ENCODE measurements around the gene MACROD2. TPM values are rescaled to one million over a fixed set of nuclear protein-coding genes. Genes with fewer than 3 reads are reported as not detected.

MACROD2 gene
- total RNA-seq, 5 donors from 2014 or later (not counting 1 experiment from before 2014, with no cell fraction given): 0.23 to 1.3 (median 0.51) TPM; not detected in 2

DNA sequence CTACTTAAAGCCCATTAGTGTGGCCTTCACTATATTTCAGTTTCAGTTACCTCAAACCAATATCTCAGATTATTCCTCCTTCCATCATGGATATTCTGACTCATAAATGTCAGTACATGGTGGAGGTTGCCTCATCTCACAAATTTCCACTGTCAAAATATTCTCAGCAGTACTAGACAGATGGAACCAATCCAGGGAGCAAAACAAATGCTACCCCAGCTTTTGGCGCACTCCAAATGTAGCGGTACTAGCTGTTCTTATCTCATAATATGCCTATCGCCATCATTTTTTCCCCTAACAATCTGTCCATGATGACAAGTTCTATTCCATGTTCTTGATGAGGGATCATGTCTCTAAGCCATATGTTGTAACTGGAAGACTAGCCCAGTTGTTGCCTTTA, 1551.8 kb downstream of the MACROD2 start:
- Histone ChIP-seq H3K27ac (ENCODE audit: low read length) (no peak overlapping the region), H3K4me3 (ENCODE audit: control insufficient read depth in 1 of 2, extremely low read depth in 1 of 2, low read length in 1 of 2) (no peak overlapping the region), H3K36me3 (ENCODE audit: control insufficient read depth in 2 of 2, extremely low read depth in 1 of 2, insufficient read depth in 1 of 2, low read length in 1 of 2) (no peaks in the 10 kb centered on the region), H3K9me3 (no peaks in the 10 kb centered on the region), H3K4me1 (ENCODE audit: control insufficient read depth in 1 of 2, extremely low read depth in 1 of 2, insufficient read depth in 2 of 2, low read length in 2 of 2) (no peaks in the 10 kb centered on the region), H3K27me3 (replicated peaks in 1 of 2; ENCODE audit: control insufficient read depth in 2 of 2, extremely low read depth in 1 of 2, insufficient read depth in 2 of 2, low read length in 1 of 2) (no peaks in the 10 kb centered on the region)
- POLR2A ChIA-PET: no interaction called here
- no peak overlapping the region for H3K4me3 Mint-ChIP-seq
- CTCF ChIA-PET: no interaction called here
- peaks cover 14 to 33% (median 18%) of the 10 kb centered on the region in 3 donors for H3K9me3 Mint-ChIP-seq
- WGBS (ENCODE audit: insufficient coverage): no CpG with 5 or more reads among the region's 3 CpGs
- H3K4me1 Mint-ChIP-seq: no peaks in the 10 kb centered on the region
- no peak overlapping the region for H3K27ac Mint-ChIP-seq
- H3K36me3 Mint-ChIP-seq: no peaks in the 10 kb centered on the region
- DNase-seq: no peak
- H3K27me3 Mint-ChIP-seq: no peaks in the 10 kb centered on the region
- ATAC-seq (replicated peaks in 1 of 4): no peak

DNA sequence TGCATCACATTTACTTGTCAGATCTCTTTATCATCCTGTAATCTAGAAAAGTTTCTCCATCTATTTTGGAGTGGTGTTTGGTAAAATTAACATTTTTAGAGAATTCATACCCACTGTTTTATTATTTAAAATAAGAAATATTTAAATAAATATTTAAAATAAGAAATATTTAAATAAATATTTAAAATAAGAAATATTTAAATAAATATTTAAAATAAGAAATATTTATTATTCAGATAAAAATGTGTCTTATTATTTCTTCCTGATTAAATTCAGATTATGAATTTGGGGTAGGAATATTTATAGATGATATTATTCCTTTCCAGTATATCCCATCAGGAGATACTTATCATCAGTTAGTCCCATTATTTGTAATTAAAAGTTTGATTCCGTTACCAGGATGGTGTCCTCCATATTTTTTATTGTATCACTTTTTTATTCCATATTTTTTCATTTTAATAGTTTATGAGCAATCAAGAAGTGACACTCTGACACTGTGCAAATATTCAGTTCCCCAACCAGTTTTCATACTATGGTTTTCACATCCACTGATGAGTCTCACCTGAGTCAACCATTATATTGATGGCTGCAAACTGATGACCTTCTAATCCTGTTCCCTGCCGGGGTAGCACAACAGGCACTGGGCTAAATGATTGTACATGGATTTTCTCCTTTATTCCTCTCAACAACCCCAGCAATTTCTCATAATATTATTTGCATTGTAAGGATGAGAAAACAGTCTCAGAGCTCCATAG, 1555.0 kb downstream of the MACROD2 start:
- CTCF ChIA-PET: no interaction called here
- Mint-ChIP-seq H3K27ac (no peak overlapping the region), H3K27me3 (no peaks in the 10 kb centered on the region), H3K4me1 (no peaks in the 10 kb centered on the region), H3K9me3 (peaks cover 20 to 45% (median 35%) of the 10 kb centered on the region in 3 donors), H3K4me3 (no peak overlapping the region), H3K36me3 (no peaks in the 10 kb centered on the region)
- Histone ChIP-seq H3K36me3 (ENCODE audit: control insufficient read depth in 2 of 2, extremely low read depth in 1 of 2, insufficient read depth in 1 of 2, low read length in 1 of 2) (no peaks in the 10 kb centered on the region), H3K9me3 (no peaks in the 10 kb centered on the region), H3K4me1 (ENCODE audit: control insufficient read depth in 1 of 2, extremely low read depth in 1 of 2, insufficient read depth in 2 of 2, low read length in 2 of 2) (no peaks in the 10 kb centered on the region), H3K4me3 (ENCODE audit: control insufficient read depth in 1 of 2, extremely low read depth in 1 of 2, low read length in 1 of 2) (no peak overlapping the region), H3K27me3 (replicated peaks in 1 of 2; ENCODE audit: control insufficient read depth in 2 of 2, extremely low read depth in 1 of 2, insufficient read depth in 2 of 2, low read length in 1 of 2) (no peaks in the 10 kb centered on the region), H3K27ac (ENCODE audit: low read length) (no peak overlapping the region)
- ATAC-seq (replicated peaks in 1 of 4) (no peak), DNase-seq (no peak)
- WGBS (ENCODE audit: insufficient coverage): no CpG with 5 or more reads among the region's 2 CpGs
- POLR2A ChIA-PET: no interaction called here

DNA sequence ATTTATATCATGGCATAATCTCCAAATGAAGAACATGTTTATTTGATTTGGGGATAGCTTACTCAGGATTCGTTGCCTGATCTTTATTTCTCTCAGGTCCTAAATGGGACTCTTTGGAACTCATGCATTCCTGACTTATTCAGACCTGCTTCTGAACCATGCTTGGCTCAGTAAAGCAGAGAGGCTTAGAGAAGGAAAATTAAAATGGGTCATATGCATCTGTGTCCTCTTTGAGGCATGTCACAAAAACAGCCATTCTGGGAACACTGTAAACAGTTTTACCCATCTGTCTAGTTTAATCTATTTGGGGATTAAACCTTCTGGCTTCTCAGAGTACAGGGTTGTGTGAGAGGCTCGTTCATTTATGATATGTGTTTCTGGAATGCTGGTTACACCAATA, 1560.6 kb downstream of the MACROD2 start:
- no peak overlapping the region for H3K27ac ChIP-seq (ENCODE audit: low read length)
- ChIA-PET CTCF (no interaction called here), POLR2A (interaction anchor here in 1 of 2 donors (0.7 kb wide), 1 partner anchor 42 kb away, joined by 13 read pairs; no protein-coding TSS in a partner anchor)
- no peak overlapping the region for H3K4me3 ChIP-seq (ENCODE audit: control insufficient read depth in 1 of 2, extremely low read depth in 1 of 2, low read length in 1 of 2)
- H3K9me3 ChIP-seq: no peaks in the 10 kb centered on the region
- DNase-seq: no peak
- no peak for ATAC-seq (replicated peaks in 1 of 4)
- no peaks in the 10 kb centered on the region for H3K27me3 ChIP-seq (replicated peaks in 1 of 2; ENCODE audit: control insufficient read depth in 2 of 2, extremely low read depth in 1 of 2, insufficient read depth in 2 of 2, low read length in 1 of 2)
- Mint-ChIP-seq H3K4me1 (no peaks in the 10 kb centered on the region), H3K27me3 (no peaks in the 10 kb centered on the region), H3K36me3 (no peaks in the 10 kb centered on the region), H3K27ac (no peak overlapping the region), H3K4me3 (no peak overlapping the region), H3K9me3 (peaks cover 11 to 36% (median 36%) of the 10 kb centered on the region in 3 donors)
- no peaks in the 10 kb centered on the region for H3K36me3 ChIP-seq (ENCODE audit: control insufficient read depth in 2 of 2, extremely low read depth in 1 of 2, insufficient read depth in 1 of 2, low read length in 1 of 2)
- no peaks in the 10 kb centered on the region for H3K4me1 ChIP-seq (ENCODE audit: control insufficient read depth in 1 of 2, extremely low read depth in 1 of 2, insufficient read depth in 2 of 2, low read length in 2 of 2)
- WGBS (ENCODE audit: insufficient coverage): 17% methylated on average over 1 of the region's 2 CpGs

DNA sequence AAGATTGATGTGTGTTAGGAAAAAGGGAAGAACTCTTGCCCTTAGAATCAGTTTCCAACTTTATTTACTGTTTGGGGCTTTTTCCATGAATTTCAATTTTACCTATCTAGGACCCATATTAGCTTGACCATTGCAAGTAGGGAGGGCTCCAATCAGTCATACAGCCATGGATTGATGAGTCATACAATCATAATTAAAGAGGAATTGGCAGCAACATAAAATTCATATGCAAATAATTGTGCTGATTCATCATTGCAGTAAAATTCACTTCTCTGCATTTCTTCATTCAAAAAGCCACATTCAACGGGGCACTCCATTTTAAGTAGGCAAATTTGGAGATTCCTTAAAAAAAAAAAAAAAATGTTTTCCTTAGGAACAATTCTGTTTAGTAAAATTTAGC, 1561.6 kb downstream of the MACROD2 start:
- H3K4me3 Mint-ChIP-seq: no peak overlapping the region
- no peaks in the 10 kb centered on the region for H3K36me3 Mint-ChIP-seq
- H3K4me1 Mint-ChIP-seq: no peaks in the 10 kb centered on the region
- POLR2A ChIA-PET: no interaction called here
- Histone ChIP-seq H3K4me3 (ENCODE audit: control insufficient read depth in 1 of 2, extremely low read depth in 1 of 2, low read length in 1 of 2) (no peak overlapping the region), H3K9me3 (no peaks in the 10 kb centered on the region), H3K4me1 (ENCODE audit: control insufficient read depth in 1 of 2, extremely low read depth in 1 of 2, insufficient read depth in 2 of 2, low read length in 2 of 2) (no peaks in the 10 kb centered on the region), H3K27ac (ENCODE audit: low read length) (no peak overlapping the region), H3K36me3 (ENCODE audit: control insufficient read depth in 2 of 2, extremely low read depth in 1 of 2, insufficient read depth in 1 of 2, low read length in 1 of 2) (no peaks in the 10 kb centered on the region), H3K27me3 (replicated peaks in 1 of 2; ENCODE audit: control insufficient read depth in 2 of 2, extremely low read depth in 1 of 2, insufficient read depth in 2 of 2, low read length in 1 of 2) (no peaks in the 10 kb centered on the region)
- no peaks in the 10 kb centered on the region for H3K27me3 Mint-ChIP-seq
- CTCF ChIA-PET: no interaction called here
- no peak for ATAC-seq (replicated peaks in 1 of 4)
- no CpG with 5 or more reads among the region's 1 CpG for WGBS (ENCODE audit: insufficient coverage)
- H3K27ac Mint-ChIP-seq: no peak overlapping the region
- DNase-seq: no peak
- H3K9me3 Mint-ChIP-seq: peaks cover 11 to 36% (median 35%) of the 10 kb centered on the region in 3 donors

DNA sequence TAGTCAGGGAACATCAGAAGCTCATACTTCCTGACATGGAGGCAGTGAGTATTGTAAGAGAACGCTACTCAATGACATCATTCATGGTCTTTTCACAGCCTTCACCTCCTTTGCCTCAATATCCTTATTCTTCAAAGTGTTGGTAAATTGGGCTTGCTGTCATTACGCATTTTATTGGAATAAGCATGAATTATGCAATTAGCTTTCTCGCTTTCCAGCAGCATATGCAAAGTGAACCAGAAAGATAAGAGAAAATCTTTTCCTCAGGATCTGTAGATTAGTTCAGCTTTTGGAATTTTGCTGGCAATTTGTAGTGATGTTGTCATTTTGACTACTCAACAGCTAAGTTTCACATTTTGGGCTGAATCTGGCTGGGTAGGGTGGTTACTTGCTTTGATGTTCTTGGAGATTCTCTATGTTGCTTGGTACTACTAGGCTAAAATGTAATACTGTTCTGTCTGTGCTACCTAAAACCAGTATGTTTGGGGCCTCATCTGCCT, 1565.8 kb downstream of the MACROD2 start:
- H3K4me3 ChIP-seq (ENCODE audit: control insufficient read depth in 1 of 2, extremely low read depth in 1 of 2, low read length in 1 of 2): no peak overlapping the region
- Mint-ChIP-seq H3K27ac (no peak overlapping the region), H3K27me3 (no peaks in the 10 kb centered on the region), H3K36me3 (no peaks in the 10 kb centered on the region), H3K4me3 (no peak overlapping the region), H3K4me1 (no peaks in the 10 kb centered on the region), H3K9me3 (peaks cover 5 to 16% (median 13%) of the 10 kb centered on the region in 3 donors)
- ATAC-seq (replicated peaks in 1 of 4) (no peak), DNase-seq (no peak)
- CTCF ChIA-PET: no interaction called here
- WGBS (ENCODE audit: insufficient coverage): 100% methylated on average over 1 of the region's 3 CpGs
- H3K9me3 ChIP-seq: no peaks in the 10 kb centered on the region
- no peaks in the 10 kb centered on the region for H3K4me1 ChIP-seq (ENCODE audit: control insufficient read depth in 1 of 2, extremely low read depth in 1 of 2, insufficient read depth in 2 of 2, low read length in 2 of 2)
- H3K27me3 ChIP-seq (replicated peaks in 1 of 2; ENCODE audit: control insufficient read depth in 2 of 2, extremely low read depth in 1 of 2, insufficient read depth in 2 of 2, low read length in 1 of 2): no peaks in the 10 kb centered on the region
- no peaks in the 10 kb centered on the region for H3K36me3 ChIP-seq (ENCODE audit: control insufficient read depth in 2 of 2, extremely low read depth in 1 of 2, insufficient read depth in 1 of 2, low read length in 1 of 2)
- H3K27ac ChIP-seq (ENCODE audit: low read length): no peak overlapping the region
- POLR2A ChIA-PET: no interaction called here

DNA sequence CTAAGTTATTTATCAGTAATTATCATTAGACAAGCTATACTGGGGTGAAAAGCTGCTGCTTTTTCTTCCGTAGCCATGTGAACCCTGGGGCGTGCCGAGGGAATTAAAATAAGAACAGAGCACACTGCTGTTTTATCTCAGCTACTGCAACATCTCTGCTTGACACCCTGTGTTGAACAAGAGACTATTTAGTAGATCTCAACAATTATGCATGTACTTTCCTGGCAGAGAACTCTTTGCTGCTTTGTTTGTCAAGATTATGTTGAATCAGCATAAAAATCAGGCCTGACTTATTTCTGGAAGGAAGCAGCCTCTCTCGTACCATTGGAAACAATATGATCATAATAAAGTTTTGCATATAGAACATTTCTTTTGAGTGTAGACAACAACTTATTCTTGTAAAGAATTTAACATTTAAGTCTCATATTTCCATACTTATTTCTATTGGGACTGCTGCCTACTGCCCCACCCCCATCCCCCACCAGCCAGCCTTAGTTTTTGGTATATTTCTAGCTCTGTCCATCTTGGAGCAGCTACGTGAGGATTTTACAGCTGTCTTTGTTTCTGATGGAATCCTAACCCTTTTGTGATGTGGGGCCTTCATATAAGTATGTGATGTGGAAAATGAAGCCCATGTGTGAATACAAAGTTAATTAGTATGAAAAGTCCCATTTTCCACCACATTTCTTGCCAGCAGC, 1566.5 kb downstream of the MACROD2 start:
- WGBS (ENCODE audit: insufficient coverage): 50% methylated on average over 2 of the region's 5 CpGs
- ChIA-PET CTCF (no interaction called here), POLR2A (no interaction called here)
- Histone ChIP-seq H3K4me3 (ENCODE audit: control insufficient read depth in 1 of 2, extremely low read depth in 1 of 2, low read length in 1 of 2) (no peak overlapping the region), H3K36me3 (ENCODE audit: control insufficient read depth in 2 of 2, extremely low read depth in 1 of 2, insufficient read depth in 1 of 2, low read length in 1 of 2) (no peaks in the 10 kb centered on the region), H3K9me3 (no peaks in the 10 kb centered on the region), H3K27ac (ENCODE audit: low read length) (no peak overlapping the region), H3K27me3 (replicated peaks in 1 of 2; ENCODE audit: control insufficient read depth in 2 of 2, extremely low read depth in 1 of 2, insufficient read depth in 2 of 2, low read length in 1 of 2) (no peaks in the 10 kb centered on the region), H3K4me1 (ENCODE audit: control insufficient read depth in 1 of 2, extremely low read depth in 1 of 2, insufficient read depth in 2 of 2, low read length in 2 of 2) (no peaks in the 10 kb centered on the region)
- H3K27me3 Mint-ChIP-seq: no peaks in the 10 kb centered on the region
- no peak overlapping the region for H3K4me3 Mint-ChIP-seq
- H3K9me3 Mint-ChIP-seq: peaks cover 9 to 16% (median 9%) of the 10 kb centered on the region in 3 donors
- no peaks in the 10 kb centered on the region for H3K36me3 Mint-ChIP-seq
- H3K27ac Mint-ChIP-seq: no peak overlapping the region
- H3K4me1 Mint-ChIP-seq: no peaks in the 10 kb centered on the region
- DNase-seq (no peak), ATAC-seq (replicated peaks in 1 of 4) (no peak)

Data from T-cell (primary cell).